ENCODE measurements around the gene AKT1.

Gene AKT1

GRCh38 chr14:104771374-104771773, 24.2 kb downstream of the AKT1 start:
- no peak for DNase-seq

DNA sequence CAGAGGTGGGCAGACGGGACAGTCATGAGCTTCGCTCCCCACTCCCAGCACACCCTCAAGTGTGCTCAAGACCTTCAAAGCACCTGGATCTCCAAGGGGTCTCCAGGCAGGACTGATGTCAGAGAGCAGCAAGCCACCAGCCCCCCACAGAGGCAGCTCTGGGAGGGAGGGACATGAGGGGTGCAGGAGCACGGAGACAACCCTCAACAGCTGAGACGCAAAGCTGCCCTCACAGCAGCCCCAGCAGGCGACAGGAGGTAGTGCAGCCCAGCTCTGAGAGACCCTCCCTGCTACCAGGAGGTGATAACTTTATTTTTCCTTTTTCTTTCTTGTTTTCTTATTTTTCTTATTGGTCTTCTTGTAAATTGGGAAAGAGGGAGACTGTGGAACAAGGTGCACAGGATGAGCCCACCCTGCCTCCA, 24.7 kb downstream of the AKT1 start:
- peak in 1 of 2 experiments; percentile 54 for DNase-seq

DNA sequence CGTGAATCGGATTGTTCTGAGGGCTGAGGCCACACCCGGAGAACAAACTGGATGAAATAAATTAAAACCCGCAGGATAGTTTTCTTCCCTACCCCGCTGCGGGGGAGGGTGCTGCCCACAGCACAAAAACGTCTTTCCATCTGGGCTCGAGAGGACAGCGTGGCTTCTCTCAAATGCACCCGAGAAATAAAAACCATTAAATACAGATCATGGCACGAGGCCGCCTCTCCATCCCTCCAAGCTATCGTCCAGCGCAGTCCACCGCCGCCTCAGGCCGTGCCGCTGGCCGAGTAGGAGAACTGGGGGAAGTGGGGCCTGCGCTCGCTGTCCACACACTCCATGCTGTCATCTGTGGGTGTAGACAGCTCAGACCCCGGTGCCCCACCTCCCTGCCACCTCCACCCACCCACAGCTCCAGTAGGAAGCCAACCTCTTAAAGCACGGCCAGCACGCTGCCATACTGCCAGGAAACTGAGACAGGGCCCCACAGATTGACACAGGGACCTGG, 25.4 kb downstream of the AKT1 start:
- no peak for DNase-seq

DNA sequence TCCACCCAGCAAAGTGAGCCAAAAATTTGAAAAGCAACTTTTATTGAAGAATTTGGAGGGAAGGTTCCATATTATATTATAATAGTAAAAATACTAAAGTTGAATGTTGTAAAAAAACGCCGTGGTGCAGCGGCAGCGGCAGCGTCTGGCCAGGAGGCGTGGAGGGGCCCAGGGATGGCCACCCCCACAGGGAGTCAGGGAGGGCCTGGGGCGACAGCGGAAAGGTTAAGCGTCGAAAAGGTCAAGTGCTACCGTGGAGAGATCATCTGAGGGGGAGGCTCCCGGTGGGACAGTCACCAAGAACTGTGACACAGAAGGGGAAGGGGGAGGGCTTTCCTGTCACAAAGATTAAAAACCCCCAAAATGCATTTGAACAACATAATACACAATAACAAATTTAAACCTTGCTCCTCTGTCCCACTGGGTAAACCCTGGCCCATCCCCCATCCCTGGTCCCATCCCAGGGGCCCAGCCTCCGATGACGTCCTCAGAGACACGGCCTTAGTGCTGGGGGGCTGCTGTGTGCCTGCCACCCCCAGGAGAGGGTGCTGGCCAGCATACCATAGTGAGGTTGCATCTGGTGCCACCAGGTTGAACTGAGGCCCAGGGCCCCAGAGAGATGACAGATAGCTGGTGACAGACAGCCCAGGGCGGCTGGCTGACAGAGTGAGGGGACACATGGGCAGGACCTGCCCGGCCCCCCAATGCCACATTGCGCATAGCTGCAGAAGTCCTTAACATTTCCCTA, 26.1 kb downstream of the AKT1 start:
- no peak for DNase-seq

DNA sequence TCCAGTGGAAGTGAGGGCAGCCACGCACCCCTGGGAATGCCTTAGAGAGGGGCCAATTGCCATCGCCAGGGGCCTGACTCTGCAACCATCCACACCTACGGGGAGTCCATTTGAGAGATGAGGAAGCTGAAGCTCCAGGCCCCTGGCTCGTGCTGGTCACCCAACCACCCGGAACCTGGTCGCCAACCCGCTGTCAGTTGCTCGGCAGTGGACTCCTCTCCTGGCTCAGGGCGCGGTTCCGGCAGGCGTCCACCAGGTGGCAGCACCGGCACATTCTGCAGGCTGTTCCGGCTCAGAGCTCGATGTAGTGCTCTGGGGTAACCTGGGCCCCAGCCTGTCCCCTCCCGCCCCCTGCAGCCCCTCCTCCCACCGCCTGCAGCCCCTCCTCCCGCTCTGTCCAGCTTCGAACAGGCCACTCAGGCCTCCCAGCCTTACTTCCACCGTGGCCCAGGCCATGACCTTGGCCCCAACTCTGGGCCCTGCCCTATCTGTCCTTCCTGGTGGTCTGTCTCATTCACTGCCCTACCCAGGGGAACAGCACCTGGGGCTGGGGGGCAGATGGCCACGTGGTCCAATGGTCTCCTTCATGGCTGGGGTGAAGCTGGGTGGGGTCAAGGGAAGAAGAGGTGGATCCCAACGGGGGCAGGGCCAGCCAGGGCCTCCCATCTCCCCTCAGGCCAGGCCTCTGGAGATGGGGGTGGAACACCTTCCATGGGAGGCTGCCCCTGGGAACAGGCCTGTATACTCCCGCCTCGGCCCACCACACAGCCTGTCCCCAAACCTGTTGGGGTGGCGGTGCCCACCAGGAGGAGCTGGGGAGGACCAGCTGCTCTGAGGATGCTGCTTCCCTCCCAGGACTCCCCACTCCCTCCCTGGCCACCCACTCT, 26.9 kb downstream of the AKT1 start:
- peak; percentile 96 to 97 for DNase-seq

- no peak for DNase-seq
Measured at GRCh38 chr14:104767634-104767918, 28.0 kb downstream of the AKT1 start.

DNA sequence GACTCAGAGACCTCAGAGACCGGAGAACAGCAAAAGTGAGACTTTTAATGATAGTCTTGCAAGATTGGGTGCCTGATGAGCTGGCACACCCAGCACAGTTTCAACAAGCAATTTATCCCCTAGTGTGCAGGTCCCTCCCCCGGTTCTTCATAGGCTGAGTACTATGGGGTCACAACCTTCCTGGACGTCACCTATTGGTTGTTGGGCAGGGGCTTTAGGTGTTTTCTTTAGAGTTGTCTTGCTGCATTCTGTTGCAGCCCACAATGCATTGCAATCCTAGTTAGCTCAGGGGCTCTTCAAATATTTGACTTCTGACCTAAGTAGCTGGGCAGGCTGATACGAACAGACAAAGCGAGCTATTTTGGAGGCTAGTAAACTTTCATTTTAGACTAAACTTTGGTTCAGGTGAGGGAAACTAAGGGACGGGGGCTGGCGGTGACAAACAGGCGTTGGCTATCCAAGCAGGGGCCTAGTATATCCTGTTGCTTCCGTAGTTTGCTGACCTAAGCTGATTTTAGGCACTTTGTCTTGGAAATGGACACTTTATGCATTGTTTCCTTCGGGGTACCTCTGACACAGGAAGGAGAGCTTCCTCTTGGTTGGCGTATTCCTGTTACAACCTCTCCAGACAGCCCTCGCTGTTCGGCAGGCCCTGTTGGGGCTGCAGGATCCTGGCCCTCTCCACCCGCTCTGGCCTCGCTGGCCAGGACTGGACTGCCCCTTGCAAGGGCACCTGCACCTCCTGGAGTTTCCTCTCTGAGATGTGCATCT, 28.5 kb downstream of the AKT1 start:
- no peak for DNase-seq

DNA sequence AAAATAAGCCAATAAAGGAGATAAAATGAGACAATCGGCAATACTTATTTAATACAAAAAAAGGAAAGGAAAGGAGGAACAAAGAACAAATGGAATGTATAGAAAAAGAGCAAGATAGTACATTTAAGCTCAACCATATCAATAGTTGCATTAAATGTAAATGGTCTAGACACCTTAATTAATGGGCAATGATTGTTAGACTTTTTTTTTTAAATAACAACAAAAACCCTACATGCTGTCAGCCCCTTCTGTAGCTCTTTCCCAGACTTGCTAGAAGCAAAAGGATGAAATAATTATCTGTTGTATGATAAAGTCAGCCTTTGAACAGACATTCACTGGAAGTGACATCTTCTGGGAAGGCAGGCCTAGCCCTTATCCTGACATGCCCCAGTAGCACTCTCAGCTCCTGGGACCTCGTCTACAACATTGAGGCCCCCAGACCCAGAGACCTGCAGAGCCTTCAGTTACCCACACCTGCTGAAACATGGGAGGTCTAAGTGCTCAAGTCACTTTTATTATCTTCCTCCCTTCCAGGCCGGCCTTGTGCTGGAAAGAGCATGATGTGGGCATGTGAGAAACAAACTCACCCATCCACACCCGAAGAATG, 29.2 kb downstream of the AKT1 start:
- DNase-seq = no peak

DNA sequence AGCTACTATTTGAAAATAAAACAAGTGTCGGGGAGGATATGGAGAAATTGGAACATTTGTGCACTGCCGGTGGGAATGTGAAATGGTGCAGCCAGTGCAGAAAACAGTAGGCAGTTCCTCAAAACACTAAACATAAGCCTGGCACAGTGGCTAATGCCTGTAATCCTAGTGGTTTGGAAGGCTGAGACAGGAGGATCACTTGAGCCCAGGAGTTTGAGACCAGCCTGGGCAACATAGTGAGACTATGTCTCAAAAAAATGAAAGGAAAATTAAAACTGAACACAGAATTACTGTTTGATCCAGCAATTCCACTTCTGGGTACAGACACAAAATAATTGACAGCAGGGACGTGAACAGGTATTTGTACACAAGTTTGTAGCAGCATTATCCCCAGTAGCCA, 30.0 kb downstream of the AKT1 start:
- no peak for DNase-seq

GRCh38 chr14:104758981-104759969, 36.3 kb downstream of the AKT1 start:
- no peak for DNase-seq

DNA sequence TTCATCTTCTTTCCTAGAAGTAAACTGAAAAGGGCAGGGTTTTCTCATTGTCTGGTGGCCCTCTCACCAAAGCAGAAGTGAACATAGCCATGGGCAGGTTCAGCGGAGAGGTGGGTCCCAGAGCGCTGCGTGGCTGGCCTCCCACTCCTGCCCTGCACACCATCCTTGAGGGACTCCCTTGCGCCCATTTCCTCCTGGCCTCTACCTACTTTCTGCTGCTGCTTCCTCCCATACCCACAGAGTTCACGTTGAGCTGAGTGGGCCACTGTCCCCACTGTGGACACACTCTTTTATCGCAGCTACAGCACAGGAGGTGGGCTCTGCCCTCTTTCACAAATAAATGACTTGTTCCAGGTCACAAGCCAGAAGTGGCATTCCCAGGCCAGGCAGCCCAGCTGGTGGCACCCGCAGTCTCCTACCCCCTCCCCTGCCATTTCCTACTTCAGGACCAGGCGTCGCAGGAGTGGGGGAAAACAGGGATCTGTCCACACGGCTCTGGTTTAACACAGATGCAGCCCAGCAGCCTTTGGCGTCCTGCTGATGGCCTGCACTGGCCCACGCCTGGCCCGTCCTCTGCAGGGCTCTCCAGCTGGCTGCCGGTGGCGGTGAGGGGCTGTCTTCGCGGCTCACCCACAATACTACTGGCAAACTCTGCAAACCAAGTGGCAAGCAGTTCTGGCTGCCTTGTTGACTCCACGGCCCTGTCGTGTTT, 37.7 kb downstream of the AKT1 start:
- DNase-seq = no peak

GRCh38 chr14:104757238-104757585, 38.3 kb downstream of the AKT1 start:
- no peak for DNase-seq

- no peak for DNase-seq
Measured at GRCh38 chr14:104756477-104757237, 38.9 kb downstream of the AKT1 start.

DNA sequence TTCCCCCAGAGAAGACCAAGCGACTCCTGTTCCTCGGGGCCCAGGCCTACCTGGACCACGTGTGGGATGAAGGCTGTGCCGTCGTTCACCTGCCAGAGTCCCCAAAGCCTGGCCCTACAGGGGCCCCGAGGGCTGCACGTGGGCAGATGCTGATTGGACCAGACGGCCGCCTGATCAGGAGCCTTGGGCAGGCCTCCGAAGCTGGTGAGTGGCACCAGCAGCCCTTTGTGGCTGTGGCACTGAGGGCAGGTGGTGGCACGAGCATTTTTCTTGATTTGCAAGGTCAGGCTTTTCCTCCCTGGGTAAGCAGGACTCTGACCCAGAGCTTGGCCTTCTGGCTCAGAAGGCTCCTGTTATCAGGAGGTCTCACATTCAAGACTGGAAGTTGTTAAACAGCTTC, 39.9 kb downstream of the AKT1 start:
- DNase-seq = no peak

GRCh38 chr14:104754213-104754851, 41.2 kb downstream of the AKT1 start:
- DNase-seq = no peak

DNA sequence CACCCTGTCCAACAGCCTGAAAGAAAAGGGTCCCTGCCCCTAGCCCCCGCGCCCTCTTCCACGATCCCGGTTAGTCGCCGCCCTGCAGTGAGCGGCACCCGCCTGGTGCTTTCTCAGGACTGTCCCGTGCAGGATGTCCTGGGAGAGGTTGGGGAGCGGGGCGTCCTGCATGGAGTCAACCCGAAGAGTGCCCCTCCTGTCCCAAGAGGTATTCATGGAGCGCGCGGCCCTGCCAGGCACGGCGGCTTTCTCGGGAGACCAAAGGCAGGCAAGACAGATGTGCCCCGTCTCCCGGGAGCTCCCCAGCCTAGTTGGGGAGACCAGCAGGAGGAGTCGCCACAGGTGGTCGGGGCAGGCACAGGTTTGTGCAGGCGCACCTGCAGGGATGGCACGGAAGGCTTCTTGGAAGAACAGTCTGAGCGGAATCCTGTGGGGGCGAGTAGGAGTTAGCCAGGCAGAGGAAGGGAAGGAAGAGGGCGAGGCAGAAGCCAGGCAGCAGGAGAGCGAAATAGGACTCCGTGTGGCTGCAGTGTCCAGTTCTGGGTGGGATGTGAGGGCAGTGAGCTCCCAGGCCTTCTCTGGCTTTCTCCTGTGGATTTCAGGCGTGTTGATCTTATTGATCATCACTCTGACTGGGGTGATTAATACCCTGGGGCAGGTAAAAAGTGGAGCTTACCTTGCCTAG, 41.9 kb downstream of the AKT1 start:
- peak; percentile 41 to 43 for DNase-seq

DNA sequence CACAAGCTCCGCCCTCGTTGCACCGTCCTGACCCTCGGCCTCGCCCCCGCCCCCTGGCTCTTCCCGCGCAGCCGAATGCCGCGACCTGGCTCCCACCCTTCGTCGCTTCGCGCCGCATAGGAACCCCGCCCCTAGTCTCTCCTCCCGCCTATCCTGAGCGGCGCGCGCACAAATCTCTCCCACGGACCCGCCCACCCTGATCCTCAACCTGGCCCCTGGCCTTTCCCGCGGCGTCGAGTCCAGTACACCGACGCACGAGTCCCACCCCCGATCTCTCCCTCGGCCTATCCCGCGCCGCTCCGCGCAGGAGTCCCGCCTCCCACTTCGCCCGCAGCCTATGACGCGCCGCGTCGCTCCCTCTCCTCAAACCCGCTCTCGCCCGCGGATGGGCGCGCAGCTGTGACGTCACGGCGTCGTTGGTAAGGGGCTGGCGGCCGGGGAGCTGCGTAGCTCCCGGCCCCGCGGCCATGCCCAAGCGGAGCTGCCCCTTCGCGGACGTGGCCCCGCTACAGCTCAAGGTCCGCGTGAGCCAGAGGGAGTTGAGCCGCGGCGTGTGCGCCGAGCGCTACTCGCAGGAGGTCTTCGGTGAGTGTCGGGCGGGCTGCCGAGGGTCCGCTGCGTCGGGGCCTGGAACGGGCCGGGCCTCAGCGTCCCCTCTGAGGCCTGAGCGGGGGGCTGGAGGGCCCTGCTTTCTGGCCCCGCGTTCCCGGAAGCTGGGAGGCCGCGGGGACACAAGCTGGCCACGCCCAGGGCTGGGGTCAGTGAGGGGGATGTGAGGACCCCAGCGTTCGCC, 42.6 kb downstream of the AKT1 start, which contains the start of gene SIVA1:
SIVA1 (plus strand) TSS at position 413 of the 793 bp plus-strand sequence; CDS start at position 468, 55 bp downstream.
- peak; percentile 99 to 100 for DNase-seq

GRCh38 chr14:104752423-104752734, 43.2 kb downstream of the AKT1 start:
- DNase-seq = no peak

Measured in activated T-cell treated with anti-CD3 and anti-CD28 coated beads, Interleukin-2, amount 50 U/mL, for 48 hours (primary cell).